AG04450 (cell line): ENCODE measurements around the gene GRK2. TPM values are rescaled to one million over a fixed set of nuclear protein-coding genes. Genes with fewer than 3 reads are reported as not detected.

Experiments used
- CTCF ChIA-PET: fragments of 300-600, 350-600 bp; formaldehyde crosslinking; extraction: SDS; loops from one replicate; lab custom pipeline; 2022; ENCODE audit warnings: antibody characterized with exemption, inconsistent platforms; lab: Charles Lee
- POLR2A ChIA-PET: fragments of 350-600 bp; formaldehyde crosslinking; extraction: SDS; loops from one replicate; lab custom pipeline; 2021; ENCODE audit warnings: antibody characterized with exemption, inconsistent platforms; lab: Yijun Ruan, JAX
- DNase-seq: peaks from one replicate; pipeline ENCODE4 v3.0.0-alpha.2; 2011; ENCODE audit warnings: low read depth, low spot score
- H3K27ac ChIP-seq: one replicate; pipeline ENCODE4 v1.5.1; 2012; ENCODE audit warnings: low read depth, low read length, control low read depth
- H3K27me3 ChIP-seq: one replicate; pipeline ENCODE4 v1.6.0; 2012; ENCODE audit warnings: low read length; ENCODE audit not compliant: control insufficient read depth, insufficient read depth
- H3K4me3 ChIP-seq: 2 replicates; pipeline ENCODE4 v1.5.1; 2011; ENCODE audit warnings: mild to moderate bottlenecking, low read depth, low read length, control low read depth
- H3K9me3 ChIP-seq: 2 replicates; pipeline ENCODE4 v1.5.1; 2012; ENCODE audit warnings: low read length; ENCODE audit not compliant: control insufficient read depth, insufficient read depth
- polyA plus RNA-seq: library from polyadenylated mRNA; depleted of rRNA; stranded (reverse); fragments of >200 nt; gene quantifications from 2 replicates; pipeline ENCODE4 v1.2.3, GENCODE V29; 2011
- TF ChIP-seq, protein P1 (sequence below): IDR thresholded peaks from 2 replicates; pipeline ENCODE4 v1.5.1; 2011; ENCODE audit warnings: low read depth, low read length, control low read depth, inconsistent platforms

Gene GRK2
- polyA plus RNA-seq, 1 experiment: 17.3 TPM

DNA sequence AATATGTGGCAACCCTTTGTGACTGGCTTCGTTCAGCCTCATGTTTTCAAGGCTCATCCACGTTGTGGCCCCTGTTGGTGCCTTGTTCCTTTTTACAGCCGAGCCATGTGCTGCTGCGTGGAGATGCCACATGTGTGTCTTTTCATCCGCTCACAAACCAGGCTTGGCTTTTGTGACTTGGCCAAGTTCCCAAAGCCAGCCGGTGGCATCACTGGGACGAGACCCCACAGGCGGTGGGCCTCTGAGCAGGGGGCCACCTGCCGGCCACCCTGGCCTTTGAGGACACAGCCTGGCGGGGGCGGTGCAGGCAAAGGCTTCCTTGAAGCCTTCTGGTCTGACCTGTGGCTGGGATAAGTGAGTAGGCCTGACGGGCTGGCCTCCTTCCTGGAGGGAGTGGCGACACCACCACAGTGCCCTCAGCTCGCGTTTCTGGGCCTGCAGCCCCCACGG lies 10.5 kb downstream of the GRK2 start:
- H3K9me3 ChIP-seq: no peaks in the 10 kb centered on the region
- peak overlapping the region; percentile 86 for H3K27ac ChIP-seq
- DNase-seq: no peak
- H3K27me3 ChIP-seq: no peaks in the 10 kb centered on the region
- CTCF ChIA-PET: interaction anchor here (0.9 to 1.3 kb wide), 3 partner anchors 12 to 75 kb away, joined by 3 to 4 read pairs (median 4); partner anchors contain the start of gene ANKRD13D
- POLR2A ChIA-PET: interaction anchor here (0.5 to 1.9 kb wide), 4 partner anchors 12 to 518 kb away, joined by 3 to 20 read pairs (median 4); partner anchors contain the start of genes ANKRD13D and SSH3
- H3K4me3 ChIP-seq: peak overlapping the region; percentile 57
- TF ChIP-seq, protein P1, sequence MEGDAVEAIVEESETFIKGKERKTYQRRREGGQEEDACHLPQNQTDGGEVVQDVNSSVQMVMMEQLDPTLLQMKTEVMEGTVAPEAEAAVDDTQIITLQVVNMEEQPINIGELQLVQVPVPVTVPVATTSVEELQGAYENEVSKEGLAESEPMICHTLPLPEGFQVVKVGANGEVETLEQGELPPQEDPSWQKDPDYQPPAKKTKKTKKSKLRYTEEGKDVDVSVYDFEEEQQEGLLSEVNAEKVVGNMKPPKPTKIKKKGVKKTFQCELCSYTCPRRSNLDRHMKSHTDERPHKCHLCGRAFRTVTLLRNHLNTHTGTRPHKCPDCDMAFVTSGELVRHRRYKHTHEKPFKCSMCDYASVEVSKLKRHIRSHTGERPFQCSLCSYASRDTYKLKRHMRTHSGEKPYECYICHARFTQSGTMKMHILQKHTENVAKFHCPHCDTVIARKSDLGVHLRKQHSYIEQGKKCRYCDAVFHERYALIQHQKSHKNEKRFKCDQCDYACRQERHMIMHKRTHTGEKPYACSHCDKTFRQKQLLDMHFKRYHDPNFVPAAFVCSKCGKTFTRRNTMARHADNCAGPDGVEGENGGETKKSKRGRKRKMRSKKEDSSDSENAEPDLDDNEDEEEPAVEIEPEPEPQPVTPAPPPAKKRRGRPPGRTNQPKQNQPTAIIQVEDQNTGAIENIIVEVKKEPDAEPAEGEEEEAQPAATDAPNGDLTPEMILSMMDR: 0 out of 2 replicates have a peak, but pooled peaks have one; percentile 15

DNA sequence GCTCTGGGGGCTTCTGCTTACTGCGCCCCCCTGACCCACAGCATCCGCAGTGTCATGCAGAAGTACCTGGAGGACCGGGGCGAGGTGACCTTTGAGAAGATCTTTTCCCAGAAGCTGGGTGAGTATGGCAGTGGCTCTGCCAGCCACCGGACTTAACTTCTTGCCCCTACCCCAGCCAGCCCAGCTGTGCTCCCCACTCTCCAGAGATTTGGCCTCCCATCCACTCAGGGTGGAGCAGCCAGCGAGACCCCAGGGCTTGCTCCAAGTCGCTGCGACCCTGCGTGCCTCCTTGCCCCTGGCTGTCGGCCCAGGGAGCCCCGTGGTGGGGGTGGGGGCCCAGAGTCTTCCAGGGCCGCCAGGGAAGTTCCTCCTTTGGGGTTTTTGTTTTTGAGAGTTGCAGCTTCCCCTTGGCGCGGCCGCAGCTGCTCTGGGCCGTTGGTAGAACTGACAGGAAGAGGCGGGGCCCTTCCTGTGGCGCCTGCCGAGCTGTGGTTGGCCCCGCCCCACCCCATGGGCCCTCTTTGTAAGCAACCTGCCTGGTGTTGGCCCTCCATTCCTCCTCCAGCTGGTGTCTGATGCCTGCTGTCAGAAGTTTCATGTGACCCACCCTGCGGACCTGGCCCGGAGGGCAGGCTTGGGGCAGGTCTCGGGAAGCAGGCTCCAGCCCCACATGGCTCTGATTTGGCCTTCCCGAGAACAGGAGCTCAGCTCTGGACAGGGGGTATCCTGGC lies 11.1 kb downstream of the GRK2 start:
- ChIA-PET CTCF (interaction anchor here (0.5 to 1.3 kb wide), 5 partner anchors 11 to 104 kb away, joined by 3 to 8 read pairs (median 4); partner anchors contain the start of gene ANKRD13D), POLR2A (interaction anchor here (0.5 to 1.9 kb wide), 7 partner anchors 11 to 518 kb away, joined by 3 to 20 read pairs (median 3); partner anchors contain the start of genes ANKRD13D and SSH3)
- H3K4me3 ChIP-seq: peak overlapping the region; percentile 57
- TF ChIP-seq, protein P1: no peak
- no peaks in the 10 kb centered on the region for H3K9me3 ChIP-seq
- H3K27me3 ChIP-seq: no peaks in the 10 kb centered on the region
- no peak for DNase-seq
- peak overlapping the region; percentile 86 for H3K27ac ChIP-seq

DNA sequence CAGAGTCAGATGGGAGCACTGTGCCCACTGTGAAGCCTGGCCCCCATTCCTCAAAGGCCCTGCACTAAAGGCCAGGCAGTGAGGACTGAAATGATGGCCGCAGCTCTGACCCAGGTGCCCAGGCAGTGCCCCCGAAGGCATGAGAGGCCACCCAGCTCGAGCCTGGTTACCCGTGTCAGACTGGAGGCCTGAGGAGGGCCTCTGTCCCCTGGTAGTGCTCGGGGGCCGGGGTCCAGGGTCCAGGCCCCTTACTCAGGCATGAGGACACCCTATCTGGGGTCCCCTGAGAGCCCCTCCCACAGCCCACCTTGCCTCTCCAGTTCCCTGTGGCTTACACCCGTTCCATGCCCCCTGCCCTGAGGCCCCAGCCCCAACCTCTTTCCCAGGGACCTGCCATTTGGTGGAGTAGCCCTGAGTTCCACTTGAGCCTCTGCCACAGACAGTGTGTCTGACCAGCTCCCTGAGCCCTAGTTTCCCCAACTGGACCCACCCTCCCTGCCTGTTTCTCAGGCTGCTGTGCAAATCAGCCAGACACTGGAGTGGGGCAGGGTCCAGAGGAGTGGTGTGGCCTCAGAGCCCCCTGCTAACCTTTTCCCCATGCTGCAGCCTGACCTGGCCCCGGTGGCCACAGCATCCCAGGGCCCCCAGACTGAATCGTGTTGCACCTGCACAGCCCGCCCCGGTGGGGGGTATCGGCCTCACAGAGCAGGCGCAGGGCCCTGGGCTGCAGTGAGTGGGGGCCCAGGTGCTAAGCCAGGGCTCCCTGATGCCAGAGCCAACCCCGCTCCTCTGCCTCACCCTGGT lies 12.1 kb downstream of the GRK2 start:
- DNase-seq: no peak
- Histone ChIP-seq H3K27ac (peak overlapping the region; percentile 73), H3K9me3 (no peaks in the 10 kb centered on the region), H3K4me3 (no peak overlapping the region), H3K27me3 (no peaks in the 10 kb centered on the region)
- CTCF ChIA-PET: interaction anchor here (0.5 to 1.3 kb wide), 3 partner anchors 11 to 103 kb away, joined by 3 to 4 read pairs (median 4); partner anchors contain the start of gene ANKRD13D
- POLR2A ChIA-PET: interaction anchor here (0.6 to 1.9 kb wide), 6 partner anchors 10 to 43 kb away, joined by 3 to 20 read pairs (median 4); partner anchors contain the start of genes ANKRD13D and SSH3
- TF ChIP-seq, protein P1: no peak

DNA sequence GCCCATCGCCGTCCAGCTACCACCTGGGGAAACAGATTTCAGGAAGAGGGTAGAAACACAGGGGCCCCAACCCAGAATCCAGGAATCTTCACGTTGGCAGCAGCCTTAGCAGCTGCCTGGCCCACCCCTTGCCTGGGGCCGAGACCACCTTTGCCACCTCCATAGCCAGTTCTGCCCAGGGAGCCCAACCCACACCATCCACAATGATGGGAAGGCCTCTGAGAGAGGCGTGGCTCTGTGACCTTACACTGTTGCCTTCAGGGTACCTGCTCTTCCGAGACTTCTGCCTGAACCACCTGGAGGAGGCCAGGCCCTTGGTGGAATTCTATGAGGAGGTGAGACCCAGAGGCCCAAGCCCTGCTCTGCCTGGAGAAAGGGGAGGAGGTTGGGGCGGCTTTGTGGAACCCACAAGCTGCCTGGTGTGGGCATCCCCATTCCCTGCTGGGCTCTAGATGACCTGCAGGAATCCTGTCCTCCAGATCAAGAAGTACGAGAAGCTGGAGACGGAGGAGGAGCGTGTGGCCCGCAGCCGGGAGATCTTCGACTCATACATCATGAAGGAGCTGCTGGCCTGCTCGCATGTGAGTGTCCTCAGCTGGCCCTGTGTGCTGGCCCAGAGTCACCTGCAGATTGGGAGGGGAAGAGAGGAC lies 12.8 kb downstream of the GRK2 start:
- TF ChIP-seq, protein P1: no peak
- DNase-seq: no peak
- no peak overlapping the region for H3K4me3 ChIP-seq
- H3K27ac ChIP-seq: no peak overlapping the region
- no peaks in the 10 kb centered on the region; the same call in 1 of the 2 replicates for H3K9me3 ChIP-seq
- POLR2A ChIA-PET: interaction anchor here (1.0 to 1.9 kb wide), 2 partner anchors 9 to 14 kb away, joined by 4 to 20 read pairs; partner anchors contain the start of gene ANKRD13D
- no peaks in the 10 kb centered on the region for H3K27me3 ChIP-seq
- CTCF ChIA-PET: interaction anchor here (1.0 to 1.4 kb wide), 2 partner anchors 12 to 73 kb away, joined by 3 to 6 read pairs; no protein-coding TSS in a partner anchor
